MCF 10A (cell line): Measurements from ENCODE around the gene ZNF750. TPM values are rescaled to one million over a fixed set of nuclear protein-coding genes. Genes with fewer than 3 reads are reported as not detected.

ENCODE experiments used
- BruUV-seq: library from RNA; stranded (reverse); fragments of 400-500 nt; replicated peaks from 2 replicates; lab custom pipeline; 2021; lab: Mats Ljungman, UMichigan
- CTCF ChIA-PET: fragments of 300-600 bp; sonication (Branson Sonifier 250); formaldehyde crosslinking; extraction: SDS; loops from one replicate; lab custom pipeline; 2021; ENCODE audit warnings: antibody characterized with exemption, inconsistent platforms; lab: Yijun Ruan, JAX
- POLR2A ChIA-PET: fragments of 300-600, 350-650 bp; sonication (Branson Sonifier 250); formaldehyde crosslinking; extraction: SDS; loops from one replicate; lab custom pipeline; 2020; ENCODE audit warnings: antibody characterized with exemption, inconsistent platforms; lab: Yijun Ruan, JAX
- DNase-seq: peaks from one replicate; pipeline ENCODE4 v3.0.0-alpha.2; 2018; ENCODE audit not compliant: unreplicated experiment
- H3K27ac Mint-ChIP-seq: one replicate; pipeline ENCODE4 v1.8.0; 2022; ENCODE audit warnings: mild to moderate bottlenecking, low read depth, mixed read lengths; ENCODE audit not compliant: unreplicated experiment
- H3K27me3 Mint-ChIP-seq: one replicate; pipeline ENCODE4 v1.8.0; 2022; ENCODE audit warnings: mixed read lengths; ENCODE audit not compliant: insufficient read depth, unreplicated experiment
- H3K36me3 Mint-ChIP-seq: one replicate; pipeline ENCODE4 v1.8.0; 2022; ENCODE audit warnings: mild to moderate bottlenecking, moderate library complexity, mixed read lengths; ENCODE audit not compliant: insufficient read depth, unreplicated experiment
- H3K4me1 Mint-ChIP-seq: one replicate; pipeline ENCODE4 v1.8.0; 2022; ENCODE audit warnings: mixed read lengths; ENCODE audit not compliant: insufficient read depth, unreplicated experiment
- H3K4me3 Mint-ChIP-seq: one replicate; pipeline ENCODE4 v1.8.0; 2022; ENCODE audit warnings: mild to moderate bottlenecking, moderate library complexity, mixed read lengths; ENCODE audit not compliant: unreplicated experiment
- H3K9me3 Mint-ChIP-seq: one replicate; pipeline ENCODE4 v1.8.0; 2022; ENCODE audit warnings: mixed read lengths; ENCODE audit not compliant: unreplicated experiment
- intact Hi-C: fragments of 100-400 bp; cut with micrococcal nuclease; formaldehyde crosslinking; loops from 2 replicates; pipeline ENCODE4 v1.14.1; 2022
- total RNA-seq: library from RNA; stranded (reverse); gene quantifications from 2 replicates; pipeline ENCODE4 v1.2.3, GENCODE V29; 2022
- TF ChIP-seq, protein P1 (sequence below): fragments of 200-600 bp; IDR thresholded peaks from one replicate; pipeline ENCODE4 v1.8.0; 2022; ENCODE audit warnings: antibody characterized with exemption, mild to moderate bottlenecking; ENCODE audit not compliant: unreplicated experiment

Gene ZNF750
- total RNA-seq, 1 experiment from 2014 or later = 0.14 TPM

DNA sequence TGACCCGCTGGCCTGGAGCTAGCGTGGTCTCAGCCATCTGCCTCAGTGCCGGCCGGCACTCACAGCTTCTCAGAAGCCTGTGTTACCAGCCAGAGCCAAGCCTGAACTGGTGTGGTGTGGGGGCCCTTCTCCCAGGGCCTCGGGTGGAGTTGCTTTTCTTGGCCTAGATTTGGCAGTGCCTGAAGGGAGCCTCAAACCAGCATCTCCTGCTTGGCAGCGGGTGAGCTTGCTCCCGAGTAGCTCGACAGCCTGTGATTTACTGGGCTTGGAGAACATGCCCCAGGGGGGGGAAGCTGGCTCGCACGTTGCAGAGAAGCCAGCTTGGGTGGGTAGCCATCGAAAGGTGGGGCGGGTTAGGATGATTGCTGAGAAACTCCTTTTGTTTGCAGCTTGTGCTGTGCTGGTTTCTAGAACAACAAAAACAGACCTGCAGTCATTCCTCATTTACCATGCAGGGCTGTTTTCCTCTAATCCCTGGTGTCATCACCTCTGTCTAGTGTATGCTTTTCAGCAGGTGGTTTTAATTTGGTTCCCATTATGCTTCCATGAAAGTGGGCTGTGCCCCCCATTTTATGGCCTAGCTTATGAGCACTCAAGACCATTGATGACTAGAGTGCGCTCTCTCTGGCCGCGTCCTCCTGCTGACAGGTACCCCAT, 45.7 kb downstream of the ZNF750 start:
- H3K27me3 Mint-ChIP-seq = no peaks in the 10 kb centered on the region
- H3K4me3 Mint-ChIP-seq = no peak overlapping the region
- BruUV-seq = no TSS peak
- no peak overlapping the region for H3K27ac Mint-ChIP-seq
- intact Hi-C loops = no loop called here
- H3K9me3 Mint-ChIP-seq = no peaks in the 10 kb centered on the region
- peaks cover 11% of the 10 kb centered on the region for H3K4me1 Mint-ChIP-seq
- peaks cover 33% of the 10 kb centered on the region for H3K36me3 Mint-ChIP-seq
- no peak for DNase-seq
- POLR2A ChIA-PET = interaction anchor here (0.7 kb wide), 1 partner anchor 1275 kb away, joined by 3 read pairs; no protein-coding TSS in a partner anchor
- CTCF ChIA-PET = interaction anchor here (1.4 kb wide), 1 partner anchor 12 kb away, joined by 4 read pairs; no protein-coding TSS in a partner anchor
- TF ChIP-seq, protein P1, sequence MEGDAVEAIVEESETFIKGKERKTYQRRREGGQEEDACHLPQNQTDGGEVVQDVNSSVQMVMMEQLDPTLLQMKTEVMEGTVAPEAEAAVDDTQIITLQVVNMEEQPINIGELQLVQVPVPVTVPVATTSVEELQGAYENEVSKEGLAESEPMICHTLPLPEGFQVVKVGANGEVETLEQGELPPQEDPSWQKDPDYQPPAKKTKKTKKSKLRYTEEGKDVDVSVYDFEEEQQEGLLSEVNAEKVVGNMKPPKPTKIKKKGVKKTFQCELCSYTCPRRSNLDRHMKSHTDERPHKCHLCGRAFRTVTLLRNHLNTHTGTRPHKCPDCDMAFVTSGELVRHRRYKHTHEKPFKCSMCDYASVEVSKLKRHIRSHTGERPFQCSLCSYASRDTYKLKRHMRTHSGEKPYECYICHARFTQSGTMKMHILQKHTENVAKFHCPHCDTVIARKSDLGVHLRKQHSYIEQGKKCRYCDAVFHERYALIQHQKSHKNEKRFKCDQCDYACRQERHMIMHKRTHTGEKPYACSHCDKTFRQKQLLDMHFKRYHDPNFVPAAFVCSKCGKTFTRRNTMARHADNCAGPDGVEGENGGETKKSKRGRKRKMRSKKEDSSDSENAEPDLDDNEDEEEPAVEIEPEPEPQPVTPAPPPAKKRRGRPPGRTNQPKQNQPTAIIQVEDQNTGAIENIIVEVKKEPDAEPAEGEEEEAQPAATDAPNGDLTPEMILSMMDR = no peak

DNA sequence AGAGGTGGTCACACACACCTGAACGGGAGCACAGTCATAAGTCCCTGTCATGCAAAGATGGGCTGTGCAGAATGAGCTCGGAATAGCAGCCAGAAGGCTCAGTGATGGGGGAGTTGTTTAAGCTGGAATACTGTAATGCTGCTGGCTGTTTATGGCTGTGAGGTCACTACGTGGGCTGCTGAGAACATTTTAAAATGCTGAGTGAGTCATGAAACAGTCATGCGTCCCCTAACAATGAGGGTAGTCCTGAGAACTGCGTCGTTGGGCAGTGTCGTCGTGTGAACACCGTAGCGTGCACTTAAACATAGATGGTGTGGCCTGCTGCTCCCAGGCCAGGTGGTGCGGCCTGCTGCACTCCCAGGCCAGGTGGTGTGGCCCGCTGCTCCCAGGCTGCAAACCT, 48.3 kb downstream of the ZNF750 start:
- H3K36me3 Mint-ChIP-seq = peaks cover 21% of the 10 kb centered on the region
- BruUV-seq = no TSS peak
- H3K27ac Mint-ChIP-seq = no peak overlapping the region
- peak; percentile 84 for DNase-seq
- ChIA-PET CTCF (no interaction called here), POLR2A (interaction anchor here (0.7 kb wide), 1 partner anchor 26 kb away, joined by 3 read pairs; no protein-coding TSS in a partner anchor)
- H3K4me3 Mint-ChIP-seq = no peak overlapping the region
- H3K9me3 Mint-ChIP-seq = no peaks in the 10 kb centered on the region
- intact Hi-C loops = no loop called here
- TF ChIP-seq, protein P1 = no peak
- peaks cover 27% of the 10 kb centered on the region for H3K4me1 Mint-ChIP-seq
- no peaks in the 10 kb centered on the region for H3K27me3 Mint-ChIP-seq

DNA sequence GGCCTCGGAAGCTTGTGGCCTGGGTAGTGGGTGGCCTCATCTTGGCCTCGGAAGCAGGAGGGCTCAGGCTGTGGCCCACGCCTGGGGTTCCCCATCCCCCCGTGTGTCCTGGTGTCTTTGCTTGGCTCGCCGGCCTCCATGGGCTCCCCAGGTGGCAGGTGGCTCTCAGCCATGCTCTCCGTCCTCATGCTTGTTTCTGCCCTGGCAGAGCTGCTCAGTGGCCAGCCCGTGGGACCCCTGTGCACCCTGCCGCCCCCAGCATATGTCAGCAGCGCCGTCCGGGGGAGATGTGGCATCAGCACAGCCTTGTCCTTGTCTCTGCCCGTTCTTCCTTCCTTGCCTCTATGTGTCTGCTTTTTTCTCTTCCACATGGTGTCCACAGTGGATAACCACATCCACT, 49.4 kb downstream of the ZNF750 start:
- POLR2A ChIA-PET = interaction anchor here (1.1 kb wide), 1 partner anchor 84 kb away, joined by 3 read pairs; no protein-coding TSS in a partner anchor
- no peak overlapping the region for H3K27ac Mint-ChIP-seq
- peaks cover 21% of the 10 kb centered on the region for H3K36me3 Mint-ChIP-seq
- no peak overlapping the region for H3K4me3 Mint-ChIP-seq
- CTCF ChIA-PET = interaction anchor here (0.6 to 1.3 kb wide), 2 partner anchors 8 to 122 kb away, joined by 3 read pairs; no protein-coding TSS in a partner anchor
- intact Hi-C loops = no loop called here
- no peaks in the 10 kb centered on the region for H3K27me3 Mint-ChIP-seq
- DNase-seq = no peak
- TF ChIP-seq, protein P1 = no peak
- no TSS peak for BruUV-seq
- H3K4me1 Mint-ChIP-seq = peaks cover 33% of the 10 kb centered on the region
- H3K9me3 Mint-ChIP-seq = no peaks in the 10 kb centered on the region

DNA sequence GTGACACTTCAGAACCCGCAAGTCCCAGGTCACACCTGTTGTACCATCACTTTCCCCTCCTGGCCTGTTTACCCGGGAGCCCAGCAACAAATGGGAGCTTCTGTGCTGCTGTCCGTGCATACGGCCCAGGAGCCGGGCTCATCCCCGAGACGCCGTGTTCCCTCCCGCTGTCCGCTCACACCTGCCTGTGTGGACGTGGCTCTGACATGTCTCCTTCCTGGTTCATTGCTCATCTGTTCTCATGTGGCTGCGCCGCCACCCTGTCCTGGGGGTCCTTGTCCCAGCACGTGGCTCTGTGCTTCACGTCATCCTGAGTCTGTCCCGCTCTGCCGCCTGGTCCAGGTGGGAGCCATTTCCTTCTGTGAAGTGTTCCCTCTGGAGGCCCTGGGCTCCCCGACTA, 50.0 kb downstream of the ZNF750 start:
- ChIA-PET CTCF (interaction anchor here (1.3 kb wide), 1 partner anchor 8 kb away, joined by 3 read pairs; no protein-coding TSS in a partner anchor), POLR2A (interaction anchor here (1.1 kb wide), 1 partner anchor 85 kb away, joined by 3 read pairs; no protein-coding TSS in a partner anchor)
- no TSS peak for BruUV-seq
- Mint-ChIP-seq H3K4me3 (no peak overlapping the region), H3K27ac (no peak overlapping the region), H3K9me3 (no peaks in the 10 kb centered on the region), H3K36me3 (peaks cover 21% of the 10 kb centered on the region), H3K27me3 (no peaks in the 10 kb centered on the region), H3K4me1 (peaks cover 33% of the 10 kb centered on the region)
- TF ChIP-seq, protein P1 = no peak
- DNase-seq = no peak
- intact Hi-C loops = no loop called here
